GM12878 (cell line): ENCODE results near the gene CYB5D1. TPM values are rescaled to one million over a fixed set of nuclear protein-coding genes. Genes with fewer than 3 reads are reported as not detected.

Source experiments
- ATAC-seq: fragments of 200-7000 bp; cut with Tn5 transposase; 3 replicates; pipeline ENCODE4 v1.9.1; 2020; ENCODE audit warnings: mild to moderate bottlenecking, moderate library complexity
- BruUV-seq: library from RNA; stranded (reverse); fragments of 400-500 nt; replicated peaks from 2 replicates; lab custom pipeline; 2021; lab: Mats Ljungman, UMichigan
- CTCF ChIA-PET: fragments of 300-600 bp; sonication (Branson Sonifier 250); formaldehyde crosslinking; extraction: SDS; loops from one replicate; lab custom pipeline; 2021; ENCODE audit warnings: inconsistent platforms; lab: Yijun Ruan, JAX
- POLR2A ChIA-PET: fragments of 350-600 bp; formaldehyde crosslinking; extraction: SDS; loops from one replicate; lab custom pipeline; 2021; ENCODE audit warnings: inconsistent platforms; lab: Charles Lee
- RAD21 ChIA-PET: fragments of 300-600 bp; sonication (Branson Sonifier 250); formaldehyde crosslinking; loops from one replicate; lab custom pipeline; 2023; ENCODE audit warnings: antibody characterized with exemption; ENCODE audit not compliant: unreplicated experiment; lab: Charles Lee
- SMC1A ChIA-PET: fragments of 300-600 bp; sonication (Branson Sonifier 250); formaldehyde crosslinking; loops from one replicate; lab custom pipeline; 2023; ENCODE audit not compliant: unreplicated experiment, uncharacterized antibody; lab: Charles Lee
- DNase-seq: peaks from one replicate; pipeline ENCODE4 v3.0.0-alpha.2; 2011; ENCODE audit warnings: low read depth, low spot score
- FAIRE-seq: peaks from 3 replicates; lab custom pipeline; 2011; peaks lifted over from hg19 to GRCh38; lab: Jason Lieb, UNC
- H2AFZ ChIP-seq: 2 replicates; pipeline ENCODE4 v1.6.0; 2011; ENCODE audit warnings: low read depth, low read length, control low read depth; ENCODE audit not compliant: control insufficient read depth
- H3K27ac ChIP-seq: 2 replicates; pipeline ENCODE4 v1.5.1; 2011; ENCODE audit warnings: control low read depth; ENCODE audit not compliant: control insufficient read depth, insufficient read depth
- H3K27me3 ChIP-seq, 2 experiments: replicated peaks in 1 of 2; 2 replicates each; pipeline versions ENCODE4 v1.6.0 to v1.6.1; 2011; ENCODE audit warnings: low read length in 1 of 2; ENCODE audit not compliant: control insufficient read depth in 2 of 2, insufficient read depth in 2 of 2
- H3K36me3 ChIP-seq, 2 experiments: 2 replicates each; pipeline ENCODE4 v1.5.1; 2011; ENCODE audit warnings: low read length in 1 of 2; ENCODE audit not compliant: control insufficient read depth in 2 of 2, insufficient read depth in 2 of 2
- H3K4me1 ChIP-seq: 2 replicates; pipeline ENCODE4 v1.6.1; 2011; ENCODE audit warnings: mild to moderate bottlenecking, low read length, moderate library complexity, mixed read lengths; ENCODE audit not compliant: control insufficient read depth, insufficient read depth
- H3K4me2 ChIP-seq: 2 replicates; pipeline ENCODE4 v1.6.0; 2011; ENCODE audit warnings: control low read depth; ENCODE audit not compliant: control insufficient read depth, insufficient read depth
- H3K4me3 ChIP-seq: fragments of 200-600 bp; sonication (generic); 2 replicates; pipeline ENCODE4 v1.5.1; 2016
- H3K79me2 ChIP-seq: 2 replicates; pipeline ENCODE4 v1.6.0; 2011; ENCODE audit warnings: low read length; ENCODE audit not compliant: control insufficient read depth, insufficient read depth
- H3K9ac ChIP-seq: 2 replicates; pipeline ENCODE4 v1.8.0; 2011; ENCODE audit warnings: low read length, control low read depth, mixed read lengths; ENCODE audit not compliant: control insufficient read depth, insufficient read depth
- H3K9me3 ChIP-seq: replicated peaks from 3 replicates; pipeline ENCODE4 v1.5.1; 2011; ENCODE audit warnings: mild to moderate bottlenecking, low read length; ENCODE audit not compliant: control insufficient read depth, insufficient read depth
- H4K20me1 ChIP-seq: 2 replicates; pipeline ENCODE4 v1.6.0; 2011; ENCODE audit not compliant: control insufficient read depth, insufficient read depth
- ATF7 ChIP-seq: fragments of 450-650 bp; IDR thresholded peaks from 2 replicates; pipeline ENCODE4 v1.6.1; 2016; ENCODE audit warnings: low read depth, mild to moderate bottlenecking
- NKRF ChIP-seq: fragments of 450-650 bp; conservative IDR thresholded peaks from 2 replicates; pipeline ENCODE4 v1.6.1; 2017; ENCODE audit warnings: mild to moderate bottlenecking, moderate library complexity
- SIX5 ChIP-seq: IDR thresholded peaks from 2 replicates; pipeline ENCODE4 v1.6.1; 2011; ENCODE audit warnings: mild to moderate bottlenecking, low read depth, low read length, moderate library complexity; ENCODE audit not compliant: severe bottlenecking
- TAF1 ChIP-seq: IDR thresholded peaks from 2 replicates; pipeline ENCODE4 v1.6.1; 2011; ENCODE audit warnings: mild to moderate bottlenecking, low read depth, low read length, borderline replicate concordance
- TCF12 ChIP-seq: IDR thresholded peaks from 2 replicates; pipeline ENCODE4 v1.6.1; 2011; ENCODE audit warnings: low read depth, mild to moderate bottlenecking, low read length
- TCF3 ChIP-seq: IDR thresholded peaks from 2 replicates; pipeline ENCODE4 v1.6.1; 2012; ENCODE audit warnings: low read depth, mild to moderate bottlenecking, low read length, borderline replicate concordance; ENCODE audit not compliant: insufficient read depth
- YBX1 ChIP-seq: fragments of 450-650 bp; IDR thresholded peaks from 2 replicates; pipeline ENCODE4 v1.6.1; 2016; ENCODE audit warnings: antibody characterized with exemption
- ZNF687 ChIP-seq: fragments of 450-650 bp; IDR thresholded peaks from 2 replicates; pipeline ENCODE4 v1.6.1; 2017; ENCODE audit warnings: mild to moderate bottlenecking, moderate library complexity
- ZSCAN29 ChIP-seq: fragments of 450-650 bp; IDR thresholded peaks from 2 replicates; pipeline ENCODE4 v1.6.1; 2017; ENCODE audit warnings: mild to moderate bottlenecking, moderate library complexity
- WGBS: methylation state at CpG from one replicate; pipeline ENCODE4 v1.1.6; 2016; ENCODE audit warnings: low lambda C conversion rate; ENCODE audit not compliant: insufficient replicate concordance, insufficient coverage; ENCODE audit errors: missing lambda C conversion rate; 5-methylcytosine and 5-hydroxymethylcytosine counted together
- in situ Hi-C: fragments of 300-500 bp; cut with MboI; formaldehyde crosslinking; loops from 9 replicates; pipeline ENCODE4 v1.14.3; 2018; ENCODE audit warnings: mixed read lengths
- intact Hi-C: fragments of 100-400 bp; cut with micrococcal nuclease; formaldehyde crosslinking; loops from one replicate; pipeline ENCODE4 v1.14.2; 2022; ENCODE audit not compliant: unreplicated experiment
- polyA plus RNA-seq, 11 experiments: library from polyadenylated mRNA; depleted of rRNA in 4 of 11; unstranded in 6 of 11; stranded (reverse) in 5 of 11; fragments of >200 nt; fragmentation: Nextera tagmentation in 4 of 11; fragmentation: Illumina TruSeq in 1 of 11; extraction: Ambion mirVana in 4 of 11; extraction: Trizol in 1 of 11; gene quantifications; 1 replicate in 1 of 11; 2 replicates in 10 of 11; pipeline versions ENCODE4 v1.2.1 to v1.2.3, GENCODE V29; 2011 to 2016; ENCODE audit warnings: inconsistent platforms in 2 of 11, missing spikeins in 2 of 11, low read depth in 1 of 11
- total RNA-seq, 4 experiments: library from RNA; depleted of rRNA in 3 of 4; stranded (reverse); fragments of >200 nt in 3 of 4; fragmentation: Illumina TruSeq in 1 of 4; extraction: Trizol in 1 of 4; gene quantifications; 2 replicates each; pipeline versions ENCODE4 v1.2.1 to v1.2.3, GENCODE V29; 2013 to 2021
- TF ChIP-seq, protein P1 (sequence below): IDR thresholded peaks from 2 replicates; pipeline ENCODE4 v1.6.1; 2012; ENCODE audit warnings: low read depth, low read length, improper control_type of control experiment
- TF ChIP-seq, protein P2 (sequence below), 3 experiments: IDR thresholded peaks in 2 of 3; conservative IDR thresholded peaks in 1 of 3; 2 replicates each; pipeline ENCODE4 v1.5.1; 2011; ENCODE audit warnings: low read depth in 3 of 3, low read length in 3 of 3, mild to moderate bottlenecking in 3 of 3, control low read depth in 2 of 3, moderate library complexity in 2 of 3, inconsistent platforms in 1 of 3, mixed read lengths in 1 of 3; ENCODE audit not compliant: control insufficient read depth in 2 of 3, insufficient read depth in 1 of 3; ENCODE audit errors: extremely low read depth in 1 of 3

The CYB5D1 gene
- total and polyA plus RNA-seq, 10 of the 15 experiments (the other 5 are each of a cell fraction or from before 2014, with no cell fraction given) = 1.6 to 8.7 (median 6.4) TPM

DNA sequence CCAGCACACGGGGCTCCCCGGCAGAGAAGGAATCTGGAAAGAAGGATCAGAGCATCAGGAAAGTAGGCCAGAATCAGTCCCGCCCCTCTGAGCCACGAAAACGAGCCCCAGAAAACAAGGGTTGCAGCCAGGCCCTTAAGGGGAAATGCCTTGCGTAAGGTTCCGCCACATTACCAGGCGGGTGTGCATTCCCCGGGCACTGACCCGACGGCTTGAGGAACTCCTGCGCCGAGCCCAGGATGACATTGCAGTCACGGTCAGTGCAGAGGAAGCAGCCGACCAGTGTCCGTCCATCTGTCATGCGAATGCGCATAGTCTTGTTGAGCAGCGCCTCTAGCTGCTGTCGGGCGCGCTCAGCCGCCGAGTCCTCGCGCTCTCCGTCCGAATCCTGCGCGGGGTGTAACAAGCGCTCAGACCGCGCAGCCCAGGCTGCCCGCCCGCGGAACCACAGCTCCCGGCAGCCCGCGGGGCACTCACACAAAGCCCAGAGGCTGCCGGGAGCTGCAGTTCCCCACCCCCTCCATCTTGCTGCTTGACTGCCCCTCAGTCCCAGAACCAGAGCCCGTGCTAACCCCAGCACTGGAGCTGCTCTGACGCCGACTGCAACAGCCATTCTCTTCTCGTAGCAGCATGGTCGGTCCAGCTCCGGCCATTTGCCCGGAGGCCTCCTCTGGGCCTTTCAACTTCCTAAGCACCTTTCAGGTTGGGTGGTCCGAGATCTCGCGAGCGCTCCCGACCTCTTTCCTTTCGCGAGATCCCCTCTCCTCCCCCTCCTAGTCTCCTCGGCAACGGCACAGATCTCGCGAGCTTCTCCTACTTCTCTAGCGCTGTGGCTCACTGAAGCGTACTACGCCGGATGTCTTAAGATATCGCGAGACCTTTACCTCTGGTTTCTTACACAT is 741 bp upstream of the CYB5D1 start, which contains the start of gene NAA38:
TSS of gene NAA38 (minus strand) at position 749 of the 902 bp plus-strand sequence. CDS start at position 653, 96 bp downstream.
- ChIA-PET RAD21 (interaction anchor here (0.7 to 3.1 kb wide), 21 partner anchors 13 to 360 kb away, joined by 3 to 44 read pairs (median 6); partner anchors contain the start of genes CNTROB, KDM6B, SAT2 and TP53), SMC1A (interaction anchor here (0.6 to 1.5 kb wide), 18 partner anchors 10 to 200 kb away, joined by 3 to 7 read pairs (median 5); partner anchors contain the start of genes CNTROB, KDM6B and TRAPPC1), CTCF (interaction anchor here (0.6 to 2.6 kb wide), 27 partner anchors 10 to 262 kb away, joined by 3 to 28 read pairs (median 6); partner anchors contain the start of genes CNTROB, KDM6B, RNF227 and TP53), POLR2A (interaction anchor here (0.5 to 1.9 kb wide), 16 partner anchors 12 to 619 kb away, joined by 3 to 14 read pairs (median 5); partner anchors contain the start of genes CNTROB, KDM6B, RNF227 and TRAPPC1)
- peak within 1 kb of the TSS; percentile 97 for H2AFZ ChIP-seq
- peak within 1 kb of the TSS; percentile 86 for H3K9ac ChIP-seq
- H3K36me3 ChIP-seq = peaks cover 5 to 11% of the 10 kb centered on the region in 2 experiments
- H3K27me3 ChIP-seq = no peaks in the 10 kb centered on the region
- in situ Hi-C loops = no loop called here
- H3K9me3 ChIP-seq = no peaks in the 10 kb centered on the region
- under 1% methylated on average over 64 of the region's 64 CpGs for whole genome bisulfite sequencing
- intact Hi-C loops = loop anchor here (2.0 to 5.0 kb wide), 4 partner anchors 14 to 200 kb away; partner anchors contain the start of genes TP53 and WRAP53
- DNase-seq (peak; percentile 100), ATAC-seq (peak; percentile 91), FAIRE-seq (peak; percentile 95)
- no peaks in the 10 kb centered on the region; the same call in 1 of the 2 replicates for H4K20me1 ChIP-seq
- H3K4me2 ChIP-seq = peak within 1 kb of the TSS; percentile 92
- H3K4me1 ChIP-seq = peaks cover 19% of the 10 kb centered on the region
- BruUV-seq = TSS peak; percentile 87
- H3K27ac ChIP-seq = peak within 1 kb of the TSS; percentile 96
- H3K4me3 ChIP-seq = peak within 1 kb of the TSS; percentile 96
- H3K79me2 ChIP-seq = peaks cover 17% of the 10 kb centered on the region
- TF ChIP-seq, protein P1, sequence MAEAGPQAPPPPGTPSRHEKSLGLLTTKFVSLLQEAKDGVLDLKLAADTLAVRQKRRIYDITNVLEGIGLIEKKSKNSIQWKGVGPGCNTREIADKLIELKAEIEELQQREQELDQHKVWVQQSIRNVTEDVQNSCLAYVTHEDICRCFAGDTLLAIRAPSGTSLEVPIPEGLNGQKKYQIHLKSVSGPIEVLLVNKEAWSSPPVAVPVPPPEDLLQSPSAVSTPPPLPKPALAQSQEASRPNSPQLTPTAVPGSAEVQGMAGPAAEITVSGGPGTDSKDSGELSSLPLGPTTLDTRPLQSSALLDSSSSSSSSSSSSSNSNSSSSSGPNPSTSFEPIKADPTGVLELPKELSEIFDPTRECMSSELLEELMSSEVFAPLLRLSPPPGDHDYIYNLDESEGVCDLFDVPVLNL = peak; percentile 72; the same call in 1 of the 2 replicates
- TF ChIP-seq TCF3 (no peak), SIX5 (peak; percentile 92), ZNF687 (peak; percentile 60), ATF7 (0 out of 2 replicates have a peak, but pooled peaks have one; percentile 10), TCF12 (peak; percentile 28; the same call in 1 of the 2 replicates), YBX1 (no peak), ZSCAN29 (peak; percentile 53; the same call in 1 of the 2 replicates), TAF1 (peak; percentile 67; the same call in 1 of the 2 replicates), NKRF (peak; percentile 88)
- TF ChIP-seq, protein P2, sequence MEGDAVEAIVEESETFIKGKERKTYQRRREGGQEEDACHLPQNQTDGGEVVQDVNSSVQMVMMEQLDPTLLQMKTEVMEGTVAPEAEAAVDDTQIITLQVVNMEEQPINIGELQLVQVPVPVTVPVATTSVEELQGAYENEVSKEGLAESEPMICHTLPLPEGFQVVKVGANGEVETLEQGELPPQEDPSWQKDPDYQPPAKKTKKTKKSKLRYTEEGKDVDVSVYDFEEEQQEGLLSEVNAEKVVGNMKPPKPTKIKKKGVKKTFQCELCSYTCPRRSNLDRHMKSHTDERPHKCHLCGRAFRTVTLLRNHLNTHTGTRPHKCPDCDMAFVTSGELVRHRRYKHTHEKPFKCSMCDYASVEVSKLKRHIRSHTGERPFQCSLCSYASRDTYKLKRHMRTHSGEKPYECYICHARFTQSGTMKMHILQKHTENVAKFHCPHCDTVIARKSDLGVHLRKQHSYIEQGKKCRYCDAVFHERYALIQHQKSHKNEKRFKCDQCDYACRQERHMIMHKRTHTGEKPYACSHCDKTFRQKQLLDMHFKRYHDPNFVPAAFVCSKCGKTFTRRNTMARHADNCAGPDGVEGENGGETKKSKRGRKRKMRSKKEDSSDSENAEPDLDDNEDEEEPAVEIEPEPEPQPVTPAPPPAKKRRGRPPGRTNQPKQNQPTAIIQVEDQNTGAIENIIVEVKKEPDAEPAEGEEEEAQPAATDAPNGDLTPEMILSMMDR (IDR thresholded peaks at IDR 0.05 in 2 of 3, conservative IDR thresholded peaks at IDR 0.05 in 1 of 3; ENCODE audit: control insufficient read depth in 2 of 3, extremely low read depth in 1 of 3, insufficient read depth in 1 of 3, low read depth in 3 of 3, low read length in 3 of 3) = peak in 2 of 3 experiments; percentile 48 to 69; a peak in 5 of 6 replicates
